ENCODE measurements around the gene SDC4. TPM values are rescaled to one million over a fixed set of nuclear protein-coding genes. Genes with fewer than 3 reads are reported as not detected.

Gene SDC4
- total and polyA plus RNA-seq, 8 donors: 183 to 329 (median 206) TPM

DNA sequence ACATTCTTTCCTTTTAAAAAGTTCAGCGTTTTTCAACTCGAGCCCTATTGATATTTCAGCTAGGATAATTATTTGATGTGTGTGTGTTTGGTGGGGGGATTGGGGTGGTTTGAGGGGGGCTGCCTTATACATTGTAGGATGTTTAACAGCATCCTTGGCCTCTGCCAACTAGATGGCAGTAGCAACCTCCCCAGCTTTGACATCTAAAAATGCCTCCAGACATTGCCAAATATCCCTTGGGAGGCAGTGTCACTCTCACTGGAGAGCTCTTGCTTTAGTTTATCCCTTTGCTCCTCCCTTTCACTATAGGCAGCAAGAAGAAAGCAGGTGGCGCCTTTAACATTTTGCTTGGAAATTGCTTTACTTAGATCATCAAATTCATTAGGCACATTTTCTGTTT, 44.5 kb upstream of the SDC4 start:
- Histone ChIP-seq H3K4me3 (no peak overlapping the region), H3K9me3 (no peaks in the 10 kb centered on the region), H3K36me3 (no peaks in the 10 kb centered on the region), H3K4me1 (no peaks in the 10 kb centered on the region), H3K27me3 (no peaks in the 10 kb centered on the region), H3K27ac (no peak overlapping the region)
- DNase-seq (no peak), ATAC-seq (no peak)
- intact Hi-C loops (cut with DNase I): no loop called here
- TF ChIP-seq, protein P1, sequence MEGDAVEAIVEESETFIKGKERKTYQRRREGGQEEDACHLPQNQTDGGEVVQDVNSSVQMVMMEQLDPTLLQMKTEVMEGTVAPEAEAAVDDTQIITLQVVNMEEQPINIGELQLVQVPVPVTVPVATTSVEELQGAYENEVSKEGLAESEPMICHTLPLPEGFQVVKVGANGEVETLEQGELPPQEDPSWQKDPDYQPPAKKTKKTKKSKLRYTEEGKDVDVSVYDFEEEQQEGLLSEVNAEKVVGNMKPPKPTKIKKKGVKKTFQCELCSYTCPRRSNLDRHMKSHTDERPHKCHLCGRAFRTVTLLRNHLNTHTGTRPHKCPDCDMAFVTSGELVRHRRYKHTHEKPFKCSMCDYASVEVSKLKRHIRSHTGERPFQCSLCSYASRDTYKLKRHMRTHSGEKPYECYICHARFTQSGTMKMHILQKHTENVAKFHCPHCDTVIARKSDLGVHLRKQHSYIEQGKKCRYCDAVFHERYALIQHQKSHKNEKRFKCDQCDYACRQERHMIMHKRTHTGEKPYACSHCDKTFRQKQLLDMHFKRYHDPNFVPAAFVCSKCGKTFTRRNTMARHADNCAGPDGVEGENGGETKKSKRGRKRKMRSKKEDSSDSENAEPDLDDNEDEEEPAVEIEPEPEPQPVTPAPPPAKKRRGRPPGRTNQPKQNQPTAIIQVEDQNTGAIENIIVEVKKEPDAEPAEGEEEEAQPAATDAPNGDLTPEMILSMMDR (IDR thresholded peaks at IDR 0.05): no peak

DNA sequence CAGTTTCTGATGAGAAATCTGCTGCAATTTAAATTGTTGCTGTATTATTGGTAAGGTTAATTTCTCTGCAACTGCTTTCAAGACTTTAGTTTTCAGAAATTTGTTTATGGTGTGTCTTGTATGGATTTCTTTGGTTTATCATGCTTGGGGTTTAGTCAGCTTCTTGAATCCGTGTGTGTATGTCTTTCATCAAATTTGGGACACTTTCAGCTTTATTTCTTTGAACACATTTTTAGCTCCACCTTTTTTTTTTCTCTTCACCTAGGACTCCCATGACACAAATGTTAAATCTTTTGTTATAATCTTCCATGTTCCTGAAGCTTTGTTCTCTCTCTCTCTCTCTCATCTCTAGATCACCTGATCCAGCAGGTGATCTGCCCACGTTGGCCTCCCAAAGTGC, 43.3 kb upstream of the SDC4 start:
- no peaks in the 10 kb centered on the region for H3K36me3 ChIP-seq
- H3K4me3 ChIP-seq: no peak overlapping the region
- no peak overlapping the region for H3K27ac ChIP-seq
- H3K27me3 ChIP-seq: no peaks in the 10 kb centered on the region
- TF ChIP-seq, protein P1 (IDR thresholded peaks at IDR 0.05): no peak
- DNase-seq: no peak
- intact Hi-C loops (cut with DNase I): no loop called here
- H3K9me3 ChIP-seq: no peaks in the 10 kb centered on the region
- ATAC-seq: no peak
- H3K4me1 ChIP-seq: no peaks in the 10 kb centered on the region

DNA sequence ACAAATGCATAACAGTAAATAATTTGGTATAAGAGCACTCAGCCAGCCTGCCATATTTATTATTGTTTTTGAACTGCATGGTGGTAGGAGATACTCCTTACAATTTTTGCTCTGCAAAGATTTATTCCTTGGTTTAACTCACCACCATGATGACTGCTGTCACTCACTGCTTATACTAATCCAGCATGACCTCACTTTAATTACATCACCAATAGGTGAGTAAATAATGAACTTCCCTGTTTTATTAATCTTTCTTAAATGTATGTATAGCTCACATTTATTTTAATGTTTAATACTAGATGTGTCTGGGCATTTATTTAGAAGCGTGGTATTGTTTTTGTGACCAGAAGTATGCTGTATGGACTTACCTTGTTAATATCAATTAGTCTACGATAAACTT, 42.7 kb upstream of the SDC4 start:
- H3K36me3 ChIP-seq: no peaks in the 10 kb centered on the region
- ATAC-seq: no peak
- intact Hi-C loops (cut with DNase I): no loop called here
- H3K27me3 ChIP-seq: no peaks in the 10 kb centered on the region
- no peak overlapping the region for H3K4me3 ChIP-seq
- no peaks in the 10 kb centered on the region for H3K4me1 ChIP-seq
- TF ChIP-seq, protein P1 (IDR thresholded peaks at IDR 0.05): no peak
- H3K27ac ChIP-seq: no peak overlapping the region
- no peak for DNase-seq
- no peaks in the 10 kb centered on the region for H3K9me3 ChIP-seq

DNA sequence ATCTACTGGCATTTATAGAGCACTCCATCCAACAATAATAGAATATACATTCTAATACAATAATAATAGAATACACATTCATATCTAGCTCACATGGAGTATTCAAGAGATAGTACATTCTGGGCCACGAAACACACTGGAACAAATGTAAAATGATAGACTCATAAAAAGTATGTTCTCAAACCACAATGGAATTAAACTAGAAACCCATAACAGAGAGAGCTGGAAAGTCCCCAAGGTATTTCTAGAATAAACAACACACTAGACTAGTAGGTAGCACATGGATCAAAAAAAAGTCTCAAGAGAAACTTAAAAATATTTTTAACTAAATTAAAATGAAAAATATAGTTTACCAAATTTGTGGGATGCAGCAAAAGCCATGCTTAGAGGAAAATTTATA, 39.0 kb upstream of the SDC4 start:
- H3K4me3 ChIP-seq: no peak overlapping the region
- ATAC-seq (no peak), DNase-seq (no peak)
- intact Hi-C loops (cut with DNase I): no loop called here
- no peak overlapping the region for H3K27ac ChIP-seq
- H3K36me3 ChIP-seq: no peaks in the 10 kb centered on the region
- H3K4me1 ChIP-seq: no peaks in the 10 kb centered on the region
- TF ChIP-seq, protein P1 (IDR thresholded peaks at IDR 0.05): no peak
- H3K9me3 ChIP-seq: no peaks in the 10 kb centered on the region
- H3K27me3 ChIP-seq: no peaks in the 10 kb centered on the region

DNA sequence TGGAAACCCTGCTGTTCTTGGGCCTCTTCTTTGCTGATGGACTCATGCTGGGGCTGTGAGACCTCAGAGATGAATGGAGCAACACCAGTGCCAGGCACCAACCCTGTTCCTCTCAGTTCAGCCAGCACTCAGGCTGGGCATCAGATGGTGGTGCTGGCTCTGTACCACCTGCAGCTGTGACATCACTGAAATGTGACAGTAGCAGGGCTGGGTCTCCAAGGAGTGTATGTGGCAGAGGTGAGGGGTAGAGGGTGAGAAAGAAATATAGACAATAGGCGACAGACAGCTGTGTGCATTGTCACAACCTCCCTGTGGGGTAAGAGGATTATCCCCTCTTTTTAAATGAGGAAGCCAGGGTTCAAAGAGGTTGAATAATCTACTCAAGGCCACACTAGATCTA, 30.0 kb upstream of the SDC4 start, which contains the start of gene TP53TG5:
TP53TG5 (minus strand) TSS at position 135 of the 400 bp plus-strand sequence; CDS start at position 46, 89 bp downstream.
- Histone ChIP-seq H3K9me3 (no peaks in the 10 kb centered on the region), H3K4me3 (no peak within 1 kb of the TSS), H3K4me1 (peaks cover 0 to 5% of the 10 kb centered on the region in 2 donors), H3K36me3 (peaks cover 0 to 8% of the 10 kb centered on the region in 2 donors), H3K27ac (no peak within 1 kb of the TSS), H3K27me3 (no peaks in the 10 kb centered on the region)
- no peak for ATAC-seq
- TF ChIP-seq, protein P1 (IDR thresholded peaks at IDR 0.05): no peak
- no peak for DNase-seq
- intact Hi-C loops (cut with DNase I): no loop called here

All from left lung (tissue), 10 donors.